HG02798 (cell line): Measurements from ENCODE around the gene HK1.
A peak's percentile ranks its signal among the peaks of the same experiment; 100 is the strongest.

Source experiments
- ATAC-seq: cut with Tn5 transposase; IDR thresholded peaks from one replicate; pipeline ENCODE4 v1.9.1; 2021; ENCODE audit warnings: mild to moderate bottlenecking; ENCODE audit not compliant: unreplicated experiment, poor library complexity

HK1 gene

DNA sequence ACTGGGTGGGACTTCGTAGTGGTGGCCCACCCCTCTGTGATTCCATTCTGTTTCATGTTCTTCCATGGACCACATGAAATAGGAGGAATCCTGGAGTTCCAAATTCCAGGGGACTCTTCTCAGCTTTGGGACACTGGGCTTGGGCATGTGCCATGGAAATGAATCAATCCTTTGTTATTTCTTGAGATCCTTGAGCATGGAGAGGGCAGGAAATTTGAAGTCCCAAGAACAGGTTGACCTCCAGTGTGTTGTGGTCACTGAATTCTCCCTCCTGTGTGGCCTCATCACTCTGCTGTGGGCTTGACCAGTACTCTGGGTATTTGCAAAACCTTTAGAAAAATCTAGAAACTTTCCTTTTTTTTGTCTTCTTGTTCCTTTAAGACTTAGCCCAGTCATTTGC lies 115.7 kb downstream of the HK1 start:
- ATAC-seq = no peak

DNA sequence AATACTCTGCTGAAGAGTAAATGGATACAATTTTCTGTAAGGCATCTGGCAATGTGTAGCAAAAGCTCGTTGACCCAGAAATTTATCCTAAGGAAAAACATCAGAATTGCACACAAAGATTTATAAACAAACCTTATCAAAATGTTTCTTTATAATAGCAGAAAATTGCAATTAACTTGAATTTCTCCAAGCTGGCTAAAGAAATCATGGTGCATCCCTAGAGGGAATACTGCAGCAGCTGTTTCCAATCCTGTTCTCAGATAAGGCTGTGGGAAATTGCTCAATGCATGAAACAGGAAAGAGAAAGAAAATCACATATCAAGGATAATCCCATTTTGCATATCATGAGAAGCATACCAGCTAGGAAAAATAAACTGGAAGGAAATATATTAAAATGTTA lies 119.7 kb downstream of the HK1 start:
- no peak for ATAC-seq

DNA sequence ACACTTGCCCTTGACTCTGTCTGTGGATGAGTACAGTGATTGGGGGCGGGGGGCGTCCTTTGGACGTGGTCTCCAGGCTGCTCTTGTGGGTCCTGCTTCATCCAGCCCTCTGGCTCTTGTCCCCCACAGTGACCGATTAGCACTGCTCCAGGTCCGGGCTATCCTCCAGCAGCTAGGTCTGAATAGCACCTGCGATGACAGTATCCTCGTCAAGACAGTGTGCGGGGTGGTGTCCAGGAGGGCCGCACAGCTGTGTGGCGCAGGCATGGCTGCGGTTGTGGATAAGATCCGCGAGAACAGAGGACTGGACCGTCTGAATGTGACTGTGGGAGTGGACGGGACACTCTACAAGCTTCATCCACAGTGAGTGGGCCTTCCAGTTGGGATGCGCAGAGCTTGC lies 120.2 kb downstream of the HK1 start:
- ATAC-seq = no peak

DNA sequence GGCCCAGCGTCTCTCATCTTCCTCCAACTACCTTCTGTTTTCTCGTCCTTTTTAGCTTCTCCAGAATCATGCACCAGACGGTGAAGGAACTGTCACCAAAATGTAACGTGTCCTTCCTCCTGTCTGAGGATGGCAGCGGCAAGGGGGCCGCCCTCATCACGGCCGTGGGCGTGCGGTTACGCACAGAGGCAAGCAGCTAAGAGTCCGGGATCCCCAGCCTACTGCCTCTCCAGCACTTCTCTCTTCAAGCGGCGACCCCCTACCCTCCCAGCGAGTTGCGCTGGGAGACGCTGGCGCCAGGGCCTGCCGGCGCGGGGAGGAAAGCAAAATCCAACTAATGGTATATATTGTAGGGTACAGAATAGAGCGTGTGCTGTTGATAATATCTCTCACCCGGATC lies 122.6 kb downstream of the HK1 start:
- no peak for ATAC-seq

DNA sequence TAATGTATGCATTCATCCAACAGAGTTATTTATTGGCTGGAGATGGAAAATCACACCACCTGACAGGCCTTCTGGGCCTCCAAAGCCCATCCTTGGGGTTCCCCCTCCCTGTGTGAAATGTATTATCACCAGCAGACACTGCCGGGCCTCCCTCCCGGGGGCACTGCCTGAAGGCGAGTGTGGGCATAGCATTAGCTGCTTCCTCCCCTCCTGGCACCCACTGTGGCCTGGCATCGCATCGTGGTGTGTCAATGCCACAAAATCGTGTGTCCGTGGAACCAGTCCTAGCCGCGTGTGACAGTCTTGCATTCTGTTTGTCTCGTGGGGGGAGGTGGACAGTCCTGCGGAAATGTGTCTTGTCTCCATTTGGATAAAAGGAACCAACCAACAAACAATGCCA lies 123.1 kb downstream of the HK1 start:
- ATAC-seq = no peak

DNA sequence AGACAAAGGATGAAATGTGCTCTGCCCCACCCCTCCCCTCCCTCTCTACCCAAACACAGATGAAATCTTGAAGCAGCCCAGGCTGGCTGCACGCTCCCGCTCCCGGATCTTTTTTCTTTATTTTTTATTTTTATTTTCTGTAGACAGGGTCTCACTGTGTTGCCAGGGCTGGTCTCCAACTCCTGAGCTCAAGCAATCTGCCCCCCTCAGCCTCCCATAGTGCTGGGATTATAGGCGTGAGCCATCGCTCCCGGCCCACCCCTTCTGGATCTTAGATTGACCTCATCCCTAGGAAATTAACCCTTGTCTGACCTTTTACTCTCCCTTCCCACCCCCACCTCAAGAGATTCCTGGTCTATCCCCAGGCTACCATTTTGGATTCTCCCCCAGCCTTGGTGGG lies 124.1 kb downstream of the HK1 start:
- no peak for ATAC-seq

DNA sequence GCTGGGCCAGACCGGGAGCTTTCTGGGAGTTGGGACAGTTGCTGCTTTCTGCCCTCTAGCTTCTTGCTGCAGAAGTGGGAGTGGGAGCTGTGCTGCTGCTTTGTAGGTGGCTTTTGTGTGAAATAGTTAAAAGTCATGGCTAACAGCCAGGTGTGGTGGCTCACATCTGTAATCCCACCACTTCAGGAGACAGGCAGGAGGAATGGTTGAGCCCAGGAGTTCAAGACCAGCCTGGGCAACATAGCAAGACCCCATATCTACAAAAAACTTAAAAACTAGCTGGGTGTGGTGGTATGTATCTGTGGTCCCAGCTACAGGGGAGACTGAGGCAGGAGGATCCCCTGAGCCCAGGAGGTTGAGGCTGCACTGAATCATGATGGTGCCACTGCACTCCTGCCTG lies 124.8 kb downstream of the HK1 start:
- no peak for ATAC-seq

DNA sequence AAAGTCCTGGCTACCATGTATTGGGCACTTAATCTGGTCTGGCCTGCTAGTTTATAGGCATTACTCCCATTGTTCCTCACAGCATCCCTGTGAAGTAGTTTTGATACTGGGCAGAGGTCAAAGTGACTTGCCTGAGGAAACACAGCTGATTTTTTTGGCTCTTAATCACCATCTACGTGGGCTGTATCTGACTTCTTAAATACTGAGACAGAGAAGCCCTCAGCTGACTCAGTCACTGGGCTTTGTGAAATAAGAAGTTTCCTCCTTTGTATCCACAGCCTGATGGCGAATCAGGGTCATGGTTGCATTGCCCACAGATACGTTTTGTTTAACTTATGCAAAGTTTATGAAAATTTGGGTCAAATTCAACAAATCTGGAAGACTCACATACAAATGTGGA lies 125.2 kb downstream of the HK1 start:
- no peak for ATAC-seq

DNA sequence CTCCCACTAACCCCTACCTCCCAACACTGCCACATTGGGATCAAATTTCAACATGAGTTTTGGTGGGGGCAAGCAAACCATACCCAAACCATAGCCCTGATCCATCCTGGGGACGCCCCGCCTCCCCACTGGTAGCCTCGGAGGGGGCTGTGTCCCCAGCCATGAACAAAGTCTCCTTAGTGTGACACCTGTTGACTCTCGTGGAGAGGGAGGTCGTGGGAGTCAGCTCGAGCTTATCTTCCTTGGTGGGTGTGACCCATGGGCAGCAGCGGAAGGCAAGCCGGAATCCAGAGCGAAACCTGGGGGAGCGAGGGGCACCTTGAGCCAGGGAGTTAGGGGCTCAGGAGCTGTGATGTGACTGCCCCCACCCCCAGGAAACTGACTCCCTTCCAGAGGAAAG lies 126.5 kb downstream of the HK1 start:
- no peak for ATAC-seq

DNA sequence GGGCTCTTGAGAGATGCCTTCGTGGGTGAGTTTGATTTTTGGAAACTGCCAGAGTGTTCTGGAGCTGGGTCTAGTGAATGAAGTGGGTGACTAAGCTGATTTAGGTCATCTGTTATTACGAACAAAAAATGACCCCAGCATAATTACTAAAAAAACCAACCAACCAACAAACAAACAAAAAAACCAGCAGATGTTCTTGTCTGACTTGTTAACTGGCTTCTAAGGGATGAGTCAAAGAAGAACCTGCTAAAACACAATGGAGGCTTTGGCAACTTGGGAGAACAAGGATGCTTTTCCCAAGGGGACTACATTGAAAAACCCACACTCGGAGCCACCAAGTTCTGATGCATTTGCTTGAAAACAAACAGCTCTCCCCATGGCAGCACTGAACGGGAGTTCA lies 126.9 kb downstream of the HK1 start:
- ATAC-seq = no peak

DNA sequence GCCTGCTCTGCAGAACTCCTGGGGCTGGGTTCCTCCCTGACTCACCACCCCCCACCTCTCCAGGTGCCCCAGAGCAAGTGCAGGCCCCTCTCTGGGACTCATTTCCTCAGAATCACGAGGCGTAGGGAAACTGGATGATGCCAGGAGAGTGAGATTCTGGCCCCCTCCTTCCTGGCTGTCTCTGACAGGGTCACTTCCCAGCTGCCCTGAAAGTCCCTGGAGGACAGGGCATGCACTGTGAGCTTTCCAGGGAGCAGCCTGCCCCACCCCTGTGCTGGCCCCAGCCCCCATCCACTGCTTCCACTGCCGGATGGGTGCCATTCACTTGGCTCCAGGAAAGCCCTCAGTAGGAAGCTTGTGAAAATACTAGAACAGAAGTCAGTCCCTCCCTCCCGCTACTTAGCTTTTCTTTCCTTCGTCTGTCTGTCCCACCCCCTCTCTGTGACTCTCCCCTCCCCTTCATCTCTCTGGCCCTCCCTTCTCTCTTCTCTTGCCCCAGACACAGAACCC lies 128.1 kb downstream of the HK1 start:
- ATAC-seq = no peak

DNA sequence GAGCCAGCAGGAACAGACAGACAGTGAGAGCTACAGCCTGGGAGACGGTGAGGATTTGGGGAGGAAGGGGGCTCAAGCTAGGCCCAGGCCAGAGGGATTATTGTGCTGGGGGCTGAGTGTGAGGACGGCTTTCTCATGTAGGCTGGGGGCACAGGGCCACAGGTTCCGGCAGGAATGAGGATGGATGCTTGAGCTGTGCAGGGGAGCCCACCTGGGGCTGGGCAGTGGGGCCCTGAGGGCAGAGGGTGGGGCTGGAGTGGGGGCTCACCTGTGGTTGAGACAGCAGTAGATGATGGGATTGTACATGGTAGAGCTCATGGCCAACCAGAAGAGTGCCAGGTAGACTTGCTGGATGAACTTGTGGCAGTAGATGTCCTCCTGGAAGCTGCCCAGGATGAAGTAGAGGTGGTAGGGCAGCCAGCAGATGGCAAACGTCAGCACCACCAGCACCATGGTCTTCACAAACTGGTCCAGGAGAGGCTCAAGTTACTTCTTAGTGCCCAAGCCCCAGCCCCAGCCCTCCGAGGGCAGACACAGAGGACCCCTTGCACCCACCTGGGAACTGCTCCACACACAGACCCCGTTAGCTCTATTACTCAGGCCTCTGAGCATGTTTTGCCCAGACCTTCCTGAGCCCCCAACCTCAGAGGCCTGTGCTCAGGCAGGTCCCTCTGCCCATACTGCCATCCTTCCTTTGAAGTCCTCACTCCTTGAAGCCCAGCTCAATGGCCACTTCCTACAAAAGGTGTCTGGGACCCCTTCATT lies 128.7 kb downstream of the HK1 start:
- ATAC-seq = no peak

DNA sequence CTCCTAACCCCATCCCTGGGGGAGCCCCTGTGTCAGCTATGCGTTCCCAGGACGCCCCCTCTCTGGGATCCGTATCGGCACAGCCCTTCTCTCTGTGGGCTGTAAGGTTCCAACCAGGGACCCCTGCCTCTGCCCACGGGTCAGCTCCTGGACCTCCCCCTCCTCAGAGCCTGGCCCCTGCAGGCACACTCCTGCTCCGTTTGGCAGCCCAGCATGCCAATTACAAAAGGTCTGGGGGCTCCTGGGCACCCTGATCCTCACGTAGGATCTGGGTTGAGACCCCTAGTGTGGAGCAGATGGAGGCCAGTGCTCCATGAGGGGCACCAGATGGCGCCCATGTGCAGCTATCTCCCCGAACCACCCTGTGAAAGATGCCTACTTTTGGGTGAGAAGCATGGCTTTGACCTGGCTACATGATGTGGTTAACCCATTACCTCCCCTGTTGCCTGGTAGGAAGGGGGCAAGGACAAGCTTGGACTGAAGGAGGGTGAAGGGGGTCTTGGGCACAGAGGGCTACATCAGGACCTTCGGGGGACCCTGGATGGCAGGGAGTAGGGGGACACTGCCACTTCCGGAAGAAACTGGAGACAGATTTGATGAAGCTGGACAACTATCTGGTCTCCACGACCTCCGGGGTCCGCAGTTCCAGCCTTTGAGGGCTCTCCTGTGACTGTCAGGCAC lies 129.5 kb downstream of the HK1 start:
- ATAC-seq = no peak

DNA sequence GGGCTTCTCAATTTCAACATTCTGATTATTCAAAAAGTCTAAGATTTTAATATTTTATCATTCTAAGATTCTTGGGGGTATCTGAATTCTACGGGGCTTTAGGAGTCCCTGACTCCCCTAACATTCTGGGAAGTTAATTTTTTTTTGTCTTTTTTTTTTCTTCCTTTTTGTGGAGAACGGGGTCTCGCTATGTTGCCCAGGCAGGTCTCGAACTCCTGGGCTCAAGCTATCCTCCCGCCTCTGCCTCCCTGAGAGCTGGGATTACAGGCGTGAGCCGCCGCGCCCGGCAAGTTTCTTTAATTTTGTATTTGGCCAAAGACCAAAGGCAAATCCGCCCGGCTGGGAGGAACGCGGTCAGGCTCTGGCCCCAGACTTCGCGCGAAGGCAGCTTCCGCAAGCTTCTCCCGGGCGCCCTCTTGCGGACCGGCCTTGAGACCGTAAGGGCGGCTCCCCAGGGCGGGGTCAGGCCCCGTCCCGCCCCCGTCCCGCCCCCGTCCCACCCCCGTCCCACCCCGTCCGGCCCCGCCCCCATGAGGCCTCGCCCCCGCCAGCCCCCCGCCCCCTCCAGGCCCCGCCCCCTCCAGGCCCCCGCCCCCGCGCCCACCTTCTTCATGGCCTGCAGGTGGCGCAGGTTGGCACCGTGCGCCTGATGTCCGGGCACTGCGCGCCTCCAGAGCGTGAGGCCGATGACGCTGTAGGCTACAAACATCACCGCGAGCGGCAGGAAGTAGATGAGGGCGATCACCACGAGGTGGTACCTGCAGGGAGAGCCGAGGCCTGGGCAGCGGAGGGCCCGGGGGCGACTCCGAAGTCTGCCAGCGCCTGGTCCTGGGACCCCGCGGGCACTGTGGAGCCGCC lies 130.3 kb downstream of the HK1 start:
- ATAC-seq = peak; percentile 89

DNA sequence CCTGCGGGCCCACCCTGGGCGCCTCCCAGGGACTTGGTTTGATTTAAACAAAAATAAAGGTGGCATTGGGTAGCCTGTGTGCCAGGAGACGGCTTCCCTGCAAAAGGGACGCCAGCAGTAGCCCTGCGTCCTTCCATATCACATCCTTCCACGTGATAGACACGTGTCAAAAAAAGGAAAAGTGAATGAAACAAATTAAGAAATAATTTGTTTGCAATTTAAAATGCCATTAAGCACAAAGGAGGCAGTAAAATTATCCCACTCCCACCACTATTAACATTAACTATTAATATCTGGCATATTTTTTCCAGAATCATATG lies 130.8 kb downstream of the HK1 start:
- ATAC-seq = no peak

DNA sequence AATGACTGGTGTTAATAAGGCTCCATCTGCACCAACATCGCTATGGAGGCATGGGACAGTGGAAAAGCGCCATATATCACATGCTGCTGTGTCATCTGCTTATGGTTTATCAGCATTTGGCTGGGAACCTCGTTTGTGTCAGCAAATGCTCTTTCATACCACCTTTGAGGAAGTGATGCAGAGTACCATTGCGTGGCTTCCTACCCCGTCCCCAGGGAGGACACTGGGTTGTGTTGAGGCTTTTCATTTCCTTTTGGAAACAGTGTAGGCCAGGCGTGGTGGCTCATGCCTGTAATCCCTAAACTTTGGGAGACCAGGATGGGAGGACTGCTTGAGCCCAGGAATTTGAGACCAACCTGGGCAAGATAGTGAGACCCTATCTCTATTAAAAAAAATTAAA lies 131.7 kb downstream of the HK1 start:
- no peak for ATAC-seq

DNA sequence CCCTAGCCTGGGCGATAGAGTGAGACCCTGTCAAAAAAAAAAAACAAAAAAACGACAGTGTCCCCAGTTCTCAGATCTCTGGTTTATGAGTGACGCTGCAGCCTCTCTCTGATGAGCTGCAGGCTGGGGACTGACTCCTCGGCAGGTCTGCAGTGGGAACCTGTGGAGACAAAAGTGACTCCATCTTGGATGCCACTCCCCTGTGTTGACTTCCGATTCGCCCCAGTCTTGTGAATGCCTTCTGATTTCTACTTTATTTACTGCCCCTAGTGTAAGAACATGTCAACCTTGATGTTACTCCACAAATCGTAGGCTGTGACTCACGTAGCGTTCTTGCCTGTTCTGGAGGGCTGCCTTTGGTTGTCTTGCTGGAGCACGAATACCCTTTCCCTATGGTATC lies 132.2 kb downstream of the HK1 start:
- no peak for ATAC-seq

DNA sequence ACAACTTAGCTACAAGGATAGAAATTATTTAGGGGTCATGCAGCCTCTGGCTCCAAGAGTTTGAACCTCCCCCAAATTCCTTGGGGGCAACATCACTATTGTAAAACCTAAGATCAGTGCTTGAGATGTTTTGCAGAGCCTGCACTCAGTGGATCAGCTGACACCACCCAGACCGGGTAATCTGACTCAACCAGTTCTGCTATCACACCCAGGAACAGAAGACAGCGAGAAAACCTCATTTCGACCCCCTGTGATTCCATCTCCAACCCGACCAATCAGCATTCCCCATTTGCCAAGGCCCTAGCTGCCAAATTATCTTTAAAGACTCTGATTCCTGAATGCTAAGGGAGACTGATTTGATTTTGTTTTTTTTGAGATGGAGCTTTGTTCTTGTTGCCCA lies 133.2 kb downstream of the HK1 start:
- ATAC-seq = no peak

DNA sequence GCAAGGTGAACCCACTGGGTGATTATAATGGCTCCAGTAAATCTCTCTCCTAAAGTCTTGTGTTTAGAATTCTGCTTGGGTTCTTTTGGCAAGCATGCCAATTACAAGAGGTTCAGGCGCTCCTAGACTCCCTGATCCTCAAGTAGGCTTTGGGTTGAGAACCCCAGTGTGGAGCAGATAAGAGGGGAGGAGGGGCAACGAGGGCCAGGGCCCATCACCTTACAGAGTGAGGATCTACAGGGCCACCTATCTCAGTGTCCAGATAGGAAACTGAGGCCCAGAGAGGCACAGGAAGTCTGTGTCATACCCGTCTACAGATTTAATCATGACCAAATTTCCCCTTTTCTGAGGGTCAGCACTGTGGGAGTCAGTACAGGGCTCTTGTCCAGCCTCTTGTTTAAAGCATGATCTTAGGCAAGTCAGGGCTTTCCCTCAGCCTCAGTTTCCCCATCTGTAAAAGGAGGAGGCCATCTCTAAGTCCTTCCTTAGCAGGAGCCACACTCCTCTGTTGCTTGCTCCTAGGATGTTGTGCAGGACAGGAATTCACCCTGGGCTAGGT lies 134.0 kb downstream of the HK1 start:
- no peak for ATAC-seq

DNA sequence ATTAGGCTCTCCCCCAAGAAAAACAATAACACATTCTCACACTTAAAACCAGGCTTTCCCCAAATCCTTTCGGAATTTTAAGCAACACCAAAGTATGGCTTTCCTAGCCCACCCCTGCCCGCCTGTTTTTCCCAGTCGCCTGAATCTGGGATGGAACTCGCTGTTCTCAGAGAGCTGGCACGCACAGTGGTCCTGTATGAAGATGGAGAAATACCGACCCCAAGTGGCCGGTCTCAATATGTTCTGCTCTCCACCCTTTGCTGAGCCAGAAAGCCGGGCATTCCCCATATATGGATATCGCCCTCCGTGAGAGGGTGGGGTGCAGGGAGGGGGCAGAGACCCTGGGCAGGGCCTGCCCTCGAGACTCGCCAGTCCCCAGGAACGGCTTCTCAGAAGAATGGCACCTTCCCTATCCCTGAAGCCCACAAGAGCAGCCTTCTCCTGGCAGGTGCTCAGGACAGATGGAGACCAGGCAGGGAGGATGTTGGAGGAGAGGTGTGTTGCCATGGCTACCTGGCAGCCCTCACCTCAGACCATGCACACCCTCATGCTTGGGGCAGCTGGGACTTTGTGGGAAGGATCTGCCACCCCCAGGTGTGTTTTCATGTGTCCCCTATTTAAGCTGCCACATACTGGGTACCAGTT lies 135.0 kb downstream of the HK1 start:
- ATAC-seq = no peak
